ENCODE results near the gene SPRED2.

DNA sequence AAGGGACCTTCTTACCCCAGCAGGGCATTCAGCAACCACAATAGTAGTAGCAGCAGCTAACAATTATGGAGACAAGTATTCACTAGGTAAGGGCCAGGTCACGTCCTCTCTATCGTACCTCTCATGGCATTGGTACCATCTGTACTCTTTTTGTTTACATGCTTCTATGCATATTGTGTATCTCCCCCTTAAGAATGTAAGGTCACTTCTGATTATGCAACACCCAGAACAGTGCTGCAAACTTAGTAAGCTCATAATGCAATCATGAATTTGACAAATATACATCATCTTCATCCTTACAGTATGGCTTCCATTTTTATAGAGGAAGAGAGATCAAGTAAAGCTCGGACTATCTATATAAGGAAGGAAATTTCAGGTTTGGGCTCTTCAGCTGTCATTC, 46.1 kb downstream of the SPRED2 start:
- TF ChIP-seq TOX (CRISPR knock-in tag; IDR thresholded peaks at IDR 0.05; ENCODE audit: borderline replicate concordance) (no peak), ESRRG (CRISPR knock-in tag; IDR thresholded peaks at IDR 0.05) (no peak), RARB (CRISPR knock-in tag; IDR thresholded peaks at IDR 0.05) (no peak), ZFP3 (CRISPR knock-in tag; IDR thresholded peaks at IDR 0.05) (no peak), CSRNP3 (CRISPR knock-in tag; IDR thresholded peaks at IDR 0.05) (no peak), BACH2 (CRISPR knock-in tag; IDR thresholded peaks at IDR 0.05; ENCODE audit: borderline replicate concordance) (no peak), ARNTL (CRISPR knock-in tag; IDR thresholded peaks at IDR 0.05; ENCODE audit: borderline replicate concordance, low read depth) (no peak), GLIS3 (CRISPR knock-in tag; IDR thresholded peaks at IDR 0.05) (no peak), ZNF8 (CRISPR knock-in tag; IDR thresholded peaks at IDR 0.05) (no peak), PATZ1 (CRISPR knock-in tag; IDR thresholded peaks at IDR 0.05; ENCODE audit: borderline replicate concordance) (no peak), OSR1 (CRISPR knock-in tag; IDR thresholded peaks at IDR 0.05) (no peak)
- TF ChIP-seq, protein P1, sequence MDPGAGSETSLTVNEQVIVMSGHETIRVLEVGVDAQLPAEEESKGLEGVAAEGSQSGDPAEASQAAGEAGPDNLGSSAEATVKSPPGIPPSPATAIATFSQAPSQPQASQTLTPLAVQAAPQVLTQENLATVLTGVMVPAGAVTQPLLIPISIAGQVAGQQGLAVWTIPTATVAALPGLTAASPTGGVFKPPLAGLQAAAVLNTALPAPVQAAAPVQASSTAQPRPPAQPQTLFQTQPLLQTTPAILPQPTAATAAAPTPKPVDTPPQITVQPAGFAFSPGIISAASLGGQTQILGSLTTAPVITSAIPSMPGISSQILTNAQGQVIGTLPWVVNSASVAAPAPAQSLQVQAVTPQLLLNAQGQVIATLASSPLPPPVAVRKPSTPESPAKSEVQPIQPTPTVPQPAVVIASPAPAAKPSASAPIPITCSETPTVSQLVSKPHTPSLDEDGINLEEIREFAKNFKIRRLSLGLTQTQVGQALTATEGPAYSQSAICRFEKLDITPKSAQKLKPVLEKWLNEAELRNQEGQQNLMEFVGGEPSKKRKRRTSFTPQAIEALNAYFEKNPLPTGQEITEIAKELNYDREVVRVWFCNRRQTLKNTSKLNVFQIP (CRISPR knock-in tag; IDR thresholded peaks at IDR 0.05; ENCODE audit: borderline replicate concordance, low read depth) = no peak

All from SK-N-SH treated with all-trans-retinoic acid at 6 μM for 48 hours (cell line).